Measurements from ENCODE around the gene DNAH3.
"Not testable (repeated sequence)": the region's sequence is repeated elsewhere in the genome, so short reads cannot be mapped to it uniquely, and the experiment has no call there.

DNAH3 gene

DNA sequence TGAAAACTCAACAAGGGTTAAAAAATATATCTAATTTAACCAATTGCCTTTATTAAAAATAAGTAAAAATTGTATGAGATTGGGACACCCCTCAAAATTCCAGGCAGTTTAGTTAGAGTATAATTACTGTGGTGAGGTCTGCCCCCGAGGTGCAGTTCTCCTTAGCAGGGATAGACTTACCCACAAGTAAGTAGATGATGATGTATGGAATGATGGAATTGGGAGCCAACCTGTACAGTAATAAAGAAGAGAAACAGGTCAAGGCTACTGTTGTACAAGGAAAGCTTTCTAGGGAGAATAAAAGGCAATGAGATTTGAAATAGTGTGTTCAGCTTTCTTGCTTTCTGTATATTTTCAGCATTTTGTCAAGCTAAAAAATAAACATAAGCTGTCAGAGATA is 9.6 kb upstream of the DNAH3 start:
- no peak for TF ChIP-seq GATA1 (IDR thresholded peaks at IDR 0.05; ENCODE audit: low read depth, low read length)
- TF ChIP-seq POLR2A (IDR thresholded peaks at IDR 0.05; ENCODE audit: low read length) = no peak
- DNase-seq = no peak

DNA sequence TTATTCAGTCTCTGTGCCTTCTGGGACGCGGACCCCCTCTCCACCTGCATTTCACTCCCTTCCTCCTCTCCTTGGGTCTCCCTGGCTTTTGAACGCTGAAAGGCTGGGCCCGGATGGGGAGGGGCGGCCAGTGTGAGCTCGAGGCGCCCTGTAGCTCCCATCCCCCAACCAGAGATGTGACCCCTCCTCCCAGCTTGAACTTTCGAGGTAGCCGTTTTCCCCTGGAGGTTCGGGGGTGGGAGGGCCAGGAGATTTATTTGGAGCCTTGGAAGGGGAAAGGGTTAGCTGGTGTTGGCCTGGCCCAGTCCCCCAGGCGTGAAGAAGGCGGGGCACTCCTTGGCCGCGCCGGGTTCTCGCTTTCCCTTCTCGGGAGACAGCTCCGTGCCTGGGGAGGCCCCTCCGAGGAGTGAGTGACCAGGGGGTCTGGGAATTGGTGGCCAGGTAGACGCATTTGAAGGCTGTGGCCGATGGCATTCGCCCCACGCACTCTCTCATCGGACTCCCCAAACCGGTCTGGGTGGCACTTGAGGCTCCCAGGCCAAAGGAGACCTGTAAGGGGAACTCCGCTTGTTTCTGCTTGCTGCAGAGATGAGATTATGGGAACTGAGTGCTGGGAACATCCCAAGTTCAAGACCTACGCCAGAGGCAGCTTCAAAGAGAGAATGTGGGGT is 8.8 kb upstream of the DNAH3 start:
- DNase-seq = peak; percentile 16 to 31
- TF ChIP-seq POLR2A (IDR thresholded peaks at IDR 0.05; ENCODE audit: low read length) (no peak), GATA1 (IDR thresholded peaks at IDR 0.05; ENCODE audit: low read depth, low read length) (no peak)

DNA sequence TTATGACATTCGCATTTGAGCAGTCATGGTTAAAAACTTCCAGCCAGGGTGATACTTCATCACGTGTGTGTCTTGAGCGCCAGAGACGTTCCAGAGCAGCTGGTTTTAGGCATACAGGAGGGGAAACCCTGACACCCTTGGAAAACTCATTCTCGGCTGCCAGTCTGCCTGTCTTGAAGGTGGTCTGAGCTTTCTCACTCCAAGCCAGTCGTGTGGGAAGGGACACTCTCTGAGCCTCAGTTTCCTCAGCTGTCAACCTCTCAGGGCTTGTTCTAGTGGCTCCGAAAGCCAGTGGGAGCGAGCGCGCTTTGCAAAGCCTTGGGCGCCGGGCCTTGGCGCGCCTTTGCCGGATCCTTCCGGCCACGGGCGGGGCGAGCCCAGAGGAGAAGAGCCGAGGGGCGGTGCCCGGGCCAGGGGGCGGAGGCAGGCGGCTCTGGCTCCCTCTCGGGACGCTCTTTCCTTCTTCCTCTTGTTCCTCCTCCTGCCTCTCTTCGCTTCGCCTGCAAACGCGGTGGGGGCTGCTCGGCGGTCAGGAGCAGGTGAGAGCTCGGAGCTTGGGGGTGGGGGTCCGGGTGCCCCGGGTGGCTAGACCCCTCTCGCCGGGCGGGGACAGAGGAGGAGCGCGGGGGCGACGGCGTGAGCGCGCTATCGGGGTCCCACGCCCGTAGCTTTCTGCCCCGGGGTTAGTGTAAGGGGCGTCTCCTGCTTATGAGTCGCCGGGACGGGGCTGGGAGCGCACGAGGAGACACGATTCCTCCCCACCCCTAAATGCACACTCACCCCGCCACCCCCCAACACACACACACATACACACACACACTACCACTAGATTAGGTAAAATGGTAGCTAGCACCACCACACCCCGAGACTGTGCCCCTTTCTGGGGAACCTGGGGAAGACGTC is 7.8 kb upstream of the DNAH3 start, which contains the start of gene LDAF1:
TSS of gene LDAF1 (plus strand) at position 467 of the 903 bp plus-strand sequence. CDS start 2,509 bp downstream, outside the sequence.
- TF ChIP-seq GATA1 (IDR thresholded peaks at IDR 0.05; ENCODE audit: low read depth, low read length) = no peak
- peak; percentile 28 for TF ChIP-seq POLR2A (IDR thresholded peaks at IDR 0.05; ENCODE audit: low read length)
- peak; percentile 76 to 85 for DNase-seq

GRCh38 chr16:21157632-21158031 is 7.0 kb upstream of the DNAH3 start:
- DNase-seq = no peak
- TF ChIP-seq GATA1 (IDR thresholded peaks at IDR 0.05; ENCODE audit: low read depth, low read length) (no peak), POLR2A (IDR thresholded peaks at IDR 0.05; ENCODE audit: low read length) (no peak)

GRCh38 chr16:21156767-21157467 is 6.3 kb upstream of the DNAH3 start:
- TF ChIP-seq POLR2A (IDR thresholded peaks at IDR 0.05; ENCODE audit: low read length) = no peak
- no peak for TF ChIP-seq GATA1 (IDR thresholded peaks at IDR 0.05; ENCODE audit: low read depth, low read length)
- DNase-seq = peak; percentile 38 to 67

DNA sequence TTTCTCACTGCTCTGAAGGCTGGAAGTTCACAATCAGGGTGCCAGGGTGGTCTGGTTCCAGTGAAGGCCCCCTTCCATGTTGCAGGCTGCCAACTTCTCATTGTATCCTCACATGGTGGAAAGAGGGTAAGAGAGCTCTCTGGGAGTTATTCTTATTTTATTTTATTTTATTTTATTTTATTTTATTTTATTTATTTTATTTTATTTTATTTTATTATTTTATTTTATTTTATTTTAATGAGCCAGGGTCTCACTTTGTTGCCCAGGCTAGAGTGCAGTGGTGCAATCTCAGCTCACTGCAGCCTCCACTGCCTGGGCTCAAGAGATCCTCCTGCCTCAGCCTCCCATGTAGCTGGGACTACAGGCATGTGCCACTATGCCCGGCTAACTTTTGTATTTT is 5.4 kb upstream of the DNAH3 start:
- not testable (repeated sequence) for DNase-seq

DNA sequence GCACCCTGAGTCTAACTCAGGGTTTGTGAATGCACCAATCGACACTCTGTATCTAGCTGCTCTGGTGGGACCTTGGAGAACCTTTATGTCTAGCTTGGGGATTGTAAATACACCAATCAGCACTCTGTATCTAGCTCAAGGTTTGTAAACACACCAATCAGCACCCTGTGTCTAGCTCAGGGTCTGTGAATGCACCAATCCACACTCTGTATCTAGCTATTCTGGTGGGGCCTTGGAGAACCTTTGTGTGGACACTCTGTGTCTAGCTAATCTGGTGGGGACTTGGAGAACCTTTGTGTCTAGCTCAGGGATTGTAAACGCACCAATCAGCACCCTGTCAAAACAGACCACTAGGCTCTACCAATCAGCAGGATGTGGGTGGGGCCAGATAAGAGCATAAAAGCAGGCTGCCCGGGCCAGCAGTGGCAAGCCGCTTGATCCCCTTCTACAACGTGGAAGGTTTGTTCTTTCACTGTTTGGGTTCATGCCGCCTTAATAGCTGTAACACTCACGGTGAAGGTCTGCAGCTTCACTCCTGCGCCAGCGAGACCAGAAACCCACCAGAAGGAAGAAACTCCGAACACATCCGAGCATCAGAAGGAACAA is 2.6 kb upstream of the DNAH3 start:
- not testable (repeated sequence) for DNase-seq

DNA sequence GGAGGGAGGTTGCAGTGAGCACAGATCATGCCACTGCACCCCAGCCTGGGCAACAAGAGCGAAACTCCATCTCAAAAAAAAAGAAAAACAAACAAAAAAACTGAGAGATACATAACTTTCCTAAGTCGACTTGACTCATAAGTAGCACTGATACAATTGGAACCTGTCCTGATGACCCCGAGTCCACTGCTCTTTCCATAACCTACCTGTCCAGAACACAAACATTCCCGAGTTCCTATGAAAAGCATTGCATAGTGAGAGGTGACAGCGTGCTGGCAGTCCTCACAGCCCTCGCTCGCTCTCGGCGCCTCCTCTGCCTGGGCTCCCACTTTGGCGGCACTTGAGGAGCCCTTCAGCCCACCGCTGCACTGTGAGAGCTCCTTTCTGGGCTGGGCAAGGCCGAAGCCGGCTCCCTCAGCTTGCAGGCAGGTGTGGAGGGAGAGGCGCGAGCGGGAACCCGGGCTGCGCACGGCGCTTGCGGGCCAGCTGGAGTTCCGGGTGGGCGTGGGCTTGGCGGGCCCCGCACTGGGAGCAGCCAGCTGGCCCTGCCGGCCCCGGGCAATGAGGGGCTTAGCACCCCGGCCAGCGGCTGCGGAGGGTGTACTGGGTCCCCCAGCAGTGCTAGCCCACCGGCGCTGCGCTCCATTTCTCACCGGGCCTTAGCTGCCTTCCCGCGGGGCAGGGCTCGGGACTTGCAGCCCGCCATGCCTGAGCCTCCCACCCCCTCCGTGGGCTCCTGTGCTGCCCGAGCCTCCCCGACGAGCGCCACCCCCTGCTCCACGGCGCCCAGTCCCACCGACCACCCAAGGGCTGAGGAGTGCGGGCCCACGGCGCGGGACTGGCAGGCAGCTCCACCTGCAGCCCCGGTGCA is 1.7 kb upstream of the DNAH3 start:
- not testable (repeated sequence) for DNase-seq

GRCh38 chr16:21145738-21146137 is 4.9 kb downstream of the DNAH3 start:
- TF ChIP-seq POLR2A (IDR thresholded peaks at IDR 0.05; ENCODE audit: low read length) = no peak
- no peak for DNase-seq

DNA sequence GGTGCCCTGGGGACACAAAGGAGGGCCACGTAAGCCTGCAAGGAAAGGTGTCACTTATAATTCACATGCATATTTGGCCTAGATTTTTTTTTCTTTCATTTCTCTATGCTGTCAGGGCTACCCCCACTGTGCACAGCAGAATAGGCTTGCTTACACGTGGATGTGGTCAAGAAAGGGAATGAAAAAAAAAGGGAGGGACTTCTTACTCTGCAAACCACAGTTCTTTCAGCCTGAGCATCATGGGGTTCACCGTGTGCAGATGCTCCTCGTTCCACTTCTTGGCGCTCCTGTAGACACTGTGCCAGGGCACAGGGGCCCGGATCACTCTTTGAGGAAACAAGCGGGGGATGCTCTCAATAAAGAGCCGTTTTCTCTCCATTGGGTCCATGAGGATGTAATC is 16.6 kb downstream of the DNAH3 start:
- no peak for DNase-seq
- TF ChIP-seq POLR2A (IDR thresholded peaks at IDR 0.05; ENCODE audit: low read length) (no peak), GATA1 (IDR thresholded peaks at IDR 0.05; ENCODE audit: low read depth, low read length) (no peak)

DNA sequence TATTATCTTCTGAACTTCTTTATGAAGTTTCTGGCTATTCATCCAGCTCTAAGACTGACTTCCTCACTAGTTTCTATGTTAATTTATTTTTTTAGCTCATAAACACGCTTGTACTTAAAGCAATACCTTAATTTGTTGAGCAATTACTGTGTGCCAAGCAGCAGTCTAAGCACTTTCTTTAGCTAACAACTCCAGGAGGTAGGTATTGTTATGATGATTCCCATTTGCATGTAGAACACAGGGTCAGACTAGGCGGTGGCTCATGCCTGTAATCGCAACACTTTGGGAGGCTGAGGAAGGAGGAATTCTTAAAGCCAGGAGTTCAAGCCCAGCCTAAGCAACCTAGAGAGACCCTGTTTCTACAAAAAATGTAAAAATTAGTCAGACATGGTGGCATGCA is 19.8 kb downstream of the DNAH3 start:
- no peak for DNase-seq
- TF ChIP-seq POLR2A (IDR thresholded peaks at IDR 0.05; ENCODE audit: low read length) (no peak), GATA1 (IDR thresholded peaks at IDR 0.05; ENCODE audit: low read depth, low read length) (no peak)

DNA sequence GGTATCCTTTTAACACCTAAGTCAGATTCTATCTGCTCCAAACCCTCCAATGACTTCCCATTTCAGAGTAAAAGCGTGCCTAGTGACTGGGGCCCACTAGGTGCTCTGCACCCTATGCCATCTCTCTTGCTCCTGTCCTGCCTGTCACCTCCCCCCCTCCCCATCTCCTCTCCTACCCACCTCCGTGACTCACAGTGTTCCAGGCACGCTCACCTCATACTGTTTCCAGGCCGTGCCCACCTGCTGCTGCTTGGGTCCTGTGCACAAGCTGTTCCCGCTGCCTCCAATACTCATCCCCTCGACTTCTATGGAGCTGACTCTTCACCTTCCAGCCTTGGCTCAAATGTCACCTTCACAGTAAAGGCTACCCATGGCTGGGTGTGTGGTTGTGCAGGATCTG is 21.7 kb downstream of the DNAH3 start:
- no peak for TF ChIP-seq POLR2A (IDR thresholded peaks at IDR 0.05; ENCODE audit: low read length)
- TF ChIP-seq GATA1 (IDR thresholded peaks at IDR 0.05; ENCODE audit: low read depth, low read length) = no peak
- no peak for DNase-seq

DNA sequence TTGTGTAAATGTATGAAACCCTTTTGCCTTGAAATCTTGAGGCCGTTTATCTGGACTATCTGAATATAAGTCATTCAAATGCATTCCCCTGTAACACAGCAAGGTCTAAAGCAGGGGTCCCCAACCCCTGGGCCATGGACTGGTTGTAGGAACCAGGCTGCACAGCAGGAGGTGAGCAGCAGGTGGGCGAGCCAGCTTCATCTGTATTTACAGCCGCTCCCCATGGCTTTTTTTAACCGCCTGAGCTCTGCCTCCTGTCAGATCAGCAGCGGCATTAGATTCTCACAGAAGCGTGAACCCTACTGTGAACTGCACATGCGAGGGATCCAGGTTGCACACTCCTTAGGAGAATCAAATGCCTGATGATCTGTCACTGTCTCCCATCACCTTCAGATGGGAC is 24.1 kb downstream of the DNAH3 start:
- DNase-seq = no peak

More for the DNA sequence above, 24.1 kb downstream of the DNAH3 start:
- TF ChIP-seq GATA1 (IDR thresholded peaks at IDR 0.05; ENCODE audit: low read depth, low read length) (no peak), POLR2A (IDR thresholded peaks at IDR 0.05; ENCODE audit: low read length) (no peak)

Data from erythroblast (primary cell).